Activated CD4-positive, CD25-positive, alpha-beta regulatory T cell treated with anti-CD3 and anti-CD28 coated beads, Interleukin-2, amount 50 U/mL, for 72 hours (primary cell): ENCODE results near the gene UTRN.

Experiments
- DNase-seq: peaks from one replicate; pipeline ENCODE4 v3.0.0; 2021

The UTRN gene

DNA sequence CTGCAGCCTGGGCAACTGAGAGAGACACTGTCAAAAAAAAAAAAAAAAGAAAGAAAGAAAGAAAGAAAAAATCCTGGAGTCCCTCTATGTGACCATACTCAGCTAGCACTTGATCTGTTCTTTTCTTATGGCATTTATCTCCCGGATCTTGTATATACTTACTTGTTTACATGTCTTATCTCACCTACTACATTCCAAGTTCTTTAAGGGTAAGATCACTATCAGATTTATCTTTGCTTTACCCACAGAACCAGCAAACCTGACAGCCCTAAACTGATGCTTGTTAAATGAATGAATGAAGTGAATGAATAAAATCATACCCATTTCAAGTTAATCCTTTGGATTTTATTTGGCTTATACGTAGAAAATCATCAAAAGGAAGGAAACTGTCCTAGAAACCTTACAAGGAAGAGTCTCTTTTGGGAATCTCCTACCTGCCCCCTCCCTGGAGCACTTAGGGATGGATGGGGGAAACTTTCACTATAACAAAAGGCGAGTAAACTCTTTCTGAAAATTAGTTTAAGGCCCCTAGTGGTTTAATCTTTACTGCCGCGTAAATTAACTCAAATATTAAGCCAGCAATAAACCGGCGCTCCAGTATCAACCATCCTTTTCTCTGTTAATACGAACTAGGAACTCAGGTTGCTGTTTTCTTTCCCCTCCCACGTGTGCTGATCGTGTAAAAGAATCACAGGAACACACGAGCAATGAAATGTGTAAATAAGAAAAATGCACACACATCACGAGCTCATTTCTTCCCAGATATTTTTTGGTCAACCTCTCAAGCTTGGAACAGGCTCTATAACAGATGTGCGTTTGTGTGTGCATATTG, 1.3 kb upstream of the UTRN start:
- DNase-seq, result no peak

DNA sequence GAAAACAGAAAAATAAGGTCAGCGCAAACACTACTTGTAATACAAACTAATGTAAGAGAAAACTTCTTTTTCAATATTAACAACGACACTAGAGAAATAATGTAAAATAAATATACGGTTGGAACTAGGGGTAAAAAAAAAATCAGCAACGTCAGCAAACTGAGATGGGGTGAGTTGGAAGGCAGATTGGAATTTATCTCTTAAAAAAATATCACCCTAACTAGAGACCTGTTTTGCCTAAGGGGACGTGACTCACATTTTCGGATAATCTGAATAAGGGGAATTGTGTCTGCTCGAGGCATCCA, 705 bp upstream of the UTRN start:
- DNase-seq, result no peak

DNA sequence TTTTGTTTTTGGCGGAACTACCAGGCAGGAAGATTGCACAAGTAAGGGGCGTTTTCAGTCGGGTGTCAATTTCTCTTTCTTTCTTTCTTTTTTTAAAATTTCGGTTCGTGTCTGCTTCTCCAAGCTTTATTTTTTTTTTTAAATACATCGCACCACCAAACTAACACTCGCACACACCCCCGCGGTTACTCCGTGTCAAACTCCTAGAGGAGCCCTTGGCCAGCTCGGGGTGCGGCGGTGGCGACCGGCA, 338 bp downstream of the UTRN start:
- DNase-seq, result no peak

DNA sequence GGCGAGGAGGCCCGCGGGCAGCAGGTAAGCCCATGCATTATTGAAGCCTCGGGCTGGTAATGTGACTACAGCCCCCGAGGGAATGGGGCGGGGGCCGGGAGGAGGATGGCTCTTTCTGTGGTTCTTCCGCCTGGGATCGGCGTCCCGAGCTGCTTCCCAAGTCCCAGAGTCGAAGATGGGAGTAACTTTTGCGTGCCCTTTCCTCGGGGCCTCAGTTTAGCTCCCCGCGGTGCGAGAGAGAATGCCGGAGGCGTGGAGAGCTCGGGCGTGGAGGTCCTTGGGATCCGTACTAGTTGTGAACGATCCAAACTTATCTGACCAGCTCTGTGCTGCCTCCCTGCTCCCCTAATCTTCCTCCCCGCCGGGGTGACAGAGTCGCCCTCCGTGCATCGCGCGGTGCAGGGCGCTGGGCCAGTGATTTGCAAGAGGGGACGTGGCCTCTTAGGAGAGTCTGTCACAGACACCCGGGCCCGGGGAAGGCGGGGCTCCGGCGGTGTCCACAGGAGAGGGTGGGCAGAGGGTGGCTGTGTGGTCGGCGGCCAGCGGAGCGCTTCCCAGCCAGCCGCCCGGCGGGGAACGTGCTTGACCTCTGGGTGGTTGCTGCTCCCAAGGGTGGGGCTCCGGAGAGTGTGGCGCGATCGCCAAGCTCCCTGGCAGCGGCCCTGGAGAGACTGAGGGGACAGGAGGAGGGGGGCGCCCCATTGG, 815 bp downstream of the UTRN start:
- peak; percentile 45 for DNase-seq

DNA sequence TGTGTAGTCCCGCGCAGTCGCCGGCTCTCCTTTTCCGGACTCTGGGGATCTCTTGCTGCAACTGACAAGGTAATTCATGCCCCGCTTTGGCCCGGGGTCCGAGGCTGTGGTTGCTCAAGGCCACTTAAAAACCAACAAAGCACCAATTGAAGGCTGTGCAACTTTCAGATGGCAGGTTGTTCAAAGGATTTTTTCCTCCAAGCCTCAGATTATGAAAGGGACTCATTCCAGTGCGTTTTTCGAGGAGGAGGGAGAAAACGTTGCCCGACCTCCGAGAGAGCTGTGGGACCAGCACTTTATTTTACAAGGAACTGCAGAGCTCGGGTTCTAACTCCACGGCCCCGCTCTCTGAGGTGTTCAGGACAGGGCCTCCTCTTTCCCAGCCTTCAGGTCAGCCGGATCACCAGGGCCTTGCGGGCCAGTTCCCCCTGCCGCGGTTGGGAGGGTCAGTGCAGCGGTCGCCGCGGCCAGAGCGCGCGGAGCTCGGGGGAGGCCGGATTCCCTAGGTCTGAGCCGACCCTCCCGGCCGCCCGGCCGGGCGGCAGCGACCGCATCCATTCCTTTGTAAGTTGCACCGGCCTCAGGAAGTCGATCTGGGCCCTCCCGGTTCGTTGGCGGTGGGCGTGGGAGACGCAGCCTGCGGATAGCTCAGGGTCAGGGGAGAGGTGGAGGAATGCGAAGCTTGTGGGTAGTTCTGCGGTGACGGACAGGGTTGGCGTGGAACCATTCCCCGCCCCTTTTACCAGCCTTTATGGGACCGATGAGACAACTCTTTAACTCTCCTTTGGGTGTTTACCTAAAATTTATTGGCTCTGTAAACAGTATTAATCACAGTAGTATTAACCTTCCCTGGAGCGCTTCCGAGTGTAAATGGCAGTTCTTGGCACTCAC, 1.6 kb downstream of the UTRN start:
- DNase-seq, result no peak

DNA sequence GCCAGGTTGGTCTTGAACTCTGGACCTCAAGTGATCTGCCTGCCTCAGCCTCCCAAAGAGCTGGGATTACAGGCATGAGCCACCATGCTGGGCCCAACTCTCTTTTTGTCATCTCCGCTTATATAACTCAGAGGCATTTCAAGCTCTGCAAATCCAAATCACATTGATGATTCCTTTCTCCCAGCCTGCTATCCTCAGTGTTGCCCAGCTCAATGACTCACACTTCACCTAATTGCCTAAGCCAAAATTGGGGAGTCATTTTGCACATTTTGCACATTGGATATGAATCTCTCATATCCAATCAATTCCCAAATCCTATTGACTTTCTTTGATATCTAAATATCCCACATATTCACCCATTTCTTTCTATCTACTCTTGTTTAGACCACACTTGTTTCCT, 3.9 kb downstream of the UTRN start:
- DNase-seq, result no peak

DNA sequence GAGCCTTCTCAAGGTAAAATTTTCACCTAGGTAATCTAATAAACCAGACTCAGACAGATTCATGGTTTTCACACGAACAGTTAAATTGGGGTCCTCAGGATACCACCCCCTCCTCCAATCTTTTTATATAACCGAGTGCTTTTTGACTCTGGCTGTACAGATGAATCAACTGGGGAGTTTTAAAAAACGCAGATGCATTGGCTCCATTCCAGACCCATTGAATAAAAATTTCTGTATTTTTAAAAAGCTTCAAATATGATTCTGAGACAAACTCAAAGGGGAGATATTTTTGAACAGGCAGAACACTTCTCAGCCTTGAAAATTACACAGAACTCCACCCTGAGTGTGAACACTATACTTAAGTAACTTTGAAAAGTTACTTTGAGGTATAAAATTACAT, 7.2 kb downstream of the UTRN start:
- DNase-seq, result no peak

DNA sequence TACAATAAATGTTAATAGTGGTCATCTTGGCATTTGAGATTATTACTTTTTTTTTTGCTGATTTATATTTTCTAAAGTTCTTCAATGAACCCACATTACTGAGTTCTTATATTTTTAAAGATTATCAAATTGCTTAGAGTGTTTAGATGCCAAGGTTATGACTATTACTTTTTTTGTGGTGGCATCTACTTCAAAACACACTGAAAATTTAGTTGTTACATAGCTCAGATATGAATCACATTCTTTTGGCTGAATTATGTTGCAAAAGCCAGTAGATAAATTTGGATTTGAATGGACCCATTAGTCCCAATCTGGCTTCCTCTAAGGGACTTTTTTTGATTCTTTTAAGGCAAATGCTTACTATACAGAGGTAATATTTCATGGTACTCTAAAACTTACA, 8.9 kb downstream of the UTRN start:
- no peak for DNase-seq

DNA sequence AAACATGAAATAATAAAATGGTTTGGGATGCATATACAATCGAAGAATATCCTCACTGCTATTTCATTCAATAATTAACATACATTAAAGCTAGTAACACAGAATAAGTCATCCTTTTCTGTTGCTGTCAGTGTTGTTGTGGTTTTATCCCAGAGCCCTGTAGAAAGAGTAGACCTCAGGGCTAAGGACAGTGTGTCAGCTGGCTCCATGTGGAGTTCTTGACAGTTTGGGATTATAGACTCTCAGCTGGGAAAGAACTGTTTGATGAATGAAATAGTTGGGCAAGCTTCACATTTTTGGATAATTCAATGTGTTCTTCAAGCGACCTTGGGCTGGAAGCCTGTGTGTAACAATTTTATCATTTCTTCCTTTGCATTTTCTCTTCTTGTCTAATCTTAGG, 10.1 kb downstream of the UTRN start:
- no peak for DNase-seq

DNA sequence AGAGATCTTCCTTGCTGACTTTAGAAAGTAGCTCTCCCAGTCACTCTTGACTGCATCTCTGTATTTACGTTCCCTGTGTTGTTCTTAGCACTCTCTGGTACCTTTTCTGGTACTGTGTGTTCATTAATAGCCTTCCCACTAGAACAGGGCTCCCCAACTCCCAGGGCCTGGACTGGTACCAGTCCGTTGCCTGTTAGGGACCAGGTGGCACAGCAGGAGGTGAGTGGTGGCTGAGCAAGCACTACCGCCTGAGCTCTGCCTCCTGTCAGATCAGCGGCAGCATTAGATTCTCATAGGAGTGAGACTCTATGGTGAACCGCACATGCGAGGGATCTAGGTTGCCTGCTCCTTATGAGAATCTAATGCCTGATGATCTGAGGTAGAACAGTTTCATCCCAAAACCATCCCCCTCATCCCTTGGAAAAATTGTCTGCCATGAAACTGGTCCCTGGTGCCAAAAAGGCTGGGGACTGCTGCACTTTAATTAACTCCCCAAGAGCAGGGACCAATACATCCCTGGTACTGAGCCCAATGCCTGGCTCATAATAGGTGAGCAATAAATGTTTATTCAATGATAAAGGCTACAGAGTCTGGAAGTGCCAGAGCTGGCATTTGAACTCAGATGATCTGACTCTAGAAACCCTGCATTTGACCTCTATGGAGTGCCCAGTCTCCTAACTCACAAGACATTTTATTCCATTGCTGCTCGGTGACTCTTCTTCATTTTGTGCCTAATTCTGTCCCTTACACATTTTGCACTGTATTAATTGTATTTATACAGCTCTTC, 11.0 kb downstream of the UTRN start:
- no peak for DNase-seq

DNA sequence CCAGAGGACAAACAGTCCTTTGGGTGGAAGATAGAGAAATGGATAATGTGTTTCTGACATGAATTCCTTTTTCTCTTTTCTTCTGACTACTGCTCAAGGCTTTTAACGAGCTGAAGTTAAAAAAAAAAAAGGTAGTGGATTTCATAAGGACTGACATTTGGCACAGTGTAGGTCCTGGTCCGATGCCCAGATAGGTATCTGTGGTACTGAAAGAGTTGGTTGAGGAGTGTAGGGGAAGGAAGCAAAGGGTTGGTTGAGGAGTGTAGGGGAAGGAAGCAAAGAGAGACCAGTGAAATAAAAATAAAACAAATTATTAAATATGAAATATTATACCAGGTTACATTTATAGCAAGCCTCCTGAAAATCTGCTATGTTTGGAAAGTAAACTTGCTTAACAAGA, 11.8 kb downstream of the UTRN start:
- no peak for DNase-seq

DNA sequence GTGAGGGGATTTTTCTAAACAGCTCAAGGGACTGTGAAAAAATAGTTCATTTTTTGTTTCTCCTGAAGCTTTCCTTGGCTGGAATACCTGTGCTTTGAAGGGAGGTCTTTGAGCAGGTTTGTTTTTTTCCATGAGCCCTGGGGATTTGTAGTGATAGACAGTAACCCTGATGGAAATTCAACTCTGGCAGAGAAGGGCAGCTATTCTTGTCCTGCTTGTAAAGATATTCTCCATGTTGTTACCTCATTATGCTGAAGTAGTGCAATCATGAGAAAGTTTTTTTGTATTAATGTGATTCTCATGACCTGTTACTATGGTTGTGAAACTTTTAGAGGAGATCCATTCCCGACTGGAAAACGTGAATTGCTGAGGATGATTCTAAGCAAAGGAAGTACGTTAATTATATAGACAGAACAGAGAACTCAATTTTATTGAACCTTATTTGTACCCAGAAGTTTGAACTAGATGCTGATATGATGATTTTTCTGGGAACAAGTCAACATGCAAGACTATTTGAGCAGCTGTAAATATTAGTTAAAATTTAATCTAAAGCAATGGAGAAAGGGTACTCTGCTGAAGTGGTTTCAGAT, 12.5 kb downstream of the UTRN start:
- no peak for DNase-seq

DNA sequence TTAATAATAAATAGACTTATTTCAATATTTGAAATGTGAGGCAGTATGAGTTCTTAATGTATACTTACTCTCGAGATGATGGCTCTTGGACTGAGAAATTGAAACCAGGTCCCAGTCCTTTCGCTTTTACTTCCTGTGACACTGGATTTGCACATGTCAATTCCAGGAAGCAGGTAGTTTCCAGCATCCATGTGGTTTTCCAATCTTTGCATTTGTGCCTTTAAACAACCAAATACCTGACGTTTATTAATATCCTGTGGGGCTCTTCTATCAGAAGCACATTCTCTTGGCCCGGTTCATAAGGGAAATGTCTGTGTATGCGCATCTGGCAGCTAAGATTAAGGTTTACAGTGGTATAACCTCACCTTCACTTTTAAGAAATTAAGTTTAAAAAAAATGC, 13.1 kb downstream of the UTRN start:
- no peak for DNase-seq

DNA sequence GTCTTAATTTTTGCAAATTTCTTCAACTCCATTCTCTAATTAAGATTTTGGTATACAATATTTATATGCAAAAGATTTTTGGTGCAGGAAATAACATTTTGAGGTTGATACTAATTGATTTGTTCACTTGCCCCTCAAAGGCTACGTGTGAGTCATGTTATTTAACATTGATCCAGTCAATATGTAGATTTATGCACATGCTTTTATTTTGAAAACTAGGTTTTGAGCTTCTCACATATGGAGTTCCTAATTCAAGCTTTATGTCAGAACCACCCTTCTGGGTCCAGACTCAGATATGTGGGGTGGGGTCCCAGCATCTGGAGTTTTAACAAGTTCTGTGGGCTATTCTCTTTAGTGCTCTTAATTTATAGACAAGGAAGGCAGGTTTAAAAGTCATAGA, 13.8 kb downstream of the UTRN start:
- no peak for DNase-seq

DNA sequence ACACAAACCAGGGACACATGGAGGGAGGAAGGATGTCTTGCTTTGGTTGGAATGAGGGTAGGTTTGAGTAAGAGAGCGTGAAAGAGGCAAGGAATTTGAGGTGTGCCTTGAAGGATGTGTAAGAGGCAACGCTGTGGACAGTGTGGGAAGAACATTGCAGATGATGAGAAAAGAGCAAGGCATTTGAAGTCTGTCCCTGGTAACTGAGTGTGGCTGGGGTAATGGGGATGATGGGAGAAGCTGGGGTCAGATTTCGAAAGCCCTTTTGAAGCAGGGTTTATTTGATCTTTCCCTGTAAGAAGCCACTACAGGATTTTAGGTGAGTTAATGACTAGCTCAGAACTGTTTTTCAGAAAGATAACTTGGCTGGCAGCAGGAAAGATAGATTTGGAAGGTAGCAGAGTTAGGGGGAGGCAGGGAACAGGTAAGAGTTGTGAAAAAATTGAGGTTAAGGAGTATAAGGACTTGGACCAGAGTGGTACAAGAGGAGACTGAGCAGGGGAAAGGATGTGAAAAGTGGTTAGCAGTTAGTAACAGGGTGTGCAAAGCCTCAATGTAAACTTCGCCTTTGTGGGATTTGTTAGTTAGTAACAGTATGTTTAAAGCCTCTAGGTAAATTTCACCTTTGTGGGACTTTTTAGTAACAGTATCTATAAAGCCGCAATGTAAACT, 17.7 kb downstream of the UTRN start:
- DNase-seq, result no peak

DNA sequence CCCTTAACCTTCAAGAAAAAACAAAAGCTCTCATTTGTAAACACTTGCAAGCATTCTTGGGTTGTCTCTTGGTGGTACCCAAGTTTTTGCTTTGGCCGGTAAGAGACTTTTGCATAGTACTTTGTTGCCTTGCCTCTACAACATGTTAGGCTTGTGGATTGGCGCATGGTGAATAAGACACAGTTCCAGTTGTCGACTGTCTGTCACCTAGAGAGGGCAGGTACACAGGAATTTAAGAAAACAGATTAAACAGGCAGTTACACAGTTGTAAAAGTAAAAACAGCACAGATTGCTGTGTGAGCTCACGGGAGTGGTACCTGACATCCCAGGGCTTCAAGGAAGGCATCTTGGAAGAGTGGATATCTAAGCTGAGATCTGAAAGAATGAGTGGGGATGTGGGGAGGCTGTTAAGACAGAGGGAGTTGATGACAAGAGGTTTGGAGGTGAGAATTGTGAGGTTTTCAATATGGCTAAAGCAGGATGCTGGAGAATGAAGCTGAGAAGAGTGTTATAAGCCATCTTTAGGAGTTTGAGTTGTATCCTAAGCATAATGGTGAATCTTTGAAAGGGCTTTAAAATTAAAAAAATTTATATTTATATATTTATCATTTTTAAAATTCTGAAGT, 19.2 kb downstream of the UTRN start:
- DNase-seq, result no peak

DNA sequence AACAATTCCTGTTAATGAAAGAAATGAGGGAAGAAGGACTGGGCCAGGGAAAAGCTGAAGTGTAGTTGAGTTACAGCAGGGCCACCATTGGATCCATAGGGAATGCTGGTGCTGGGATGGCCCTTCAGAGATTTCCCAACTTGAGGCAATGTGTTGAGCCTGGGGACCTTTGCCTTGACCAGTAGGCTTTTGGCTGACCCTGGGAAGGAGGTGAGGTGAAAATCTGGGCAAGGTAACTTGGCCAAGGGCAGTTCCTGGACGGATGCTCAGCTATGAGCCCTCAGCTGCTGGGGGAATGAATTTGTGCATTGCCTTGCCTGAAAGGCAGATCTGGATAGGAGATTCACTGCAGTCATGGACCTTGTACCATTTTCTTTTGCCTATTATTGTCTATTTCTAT, 20.4 kb downstream of the UTRN start:
- no peak for DNase-seq

DNA sequence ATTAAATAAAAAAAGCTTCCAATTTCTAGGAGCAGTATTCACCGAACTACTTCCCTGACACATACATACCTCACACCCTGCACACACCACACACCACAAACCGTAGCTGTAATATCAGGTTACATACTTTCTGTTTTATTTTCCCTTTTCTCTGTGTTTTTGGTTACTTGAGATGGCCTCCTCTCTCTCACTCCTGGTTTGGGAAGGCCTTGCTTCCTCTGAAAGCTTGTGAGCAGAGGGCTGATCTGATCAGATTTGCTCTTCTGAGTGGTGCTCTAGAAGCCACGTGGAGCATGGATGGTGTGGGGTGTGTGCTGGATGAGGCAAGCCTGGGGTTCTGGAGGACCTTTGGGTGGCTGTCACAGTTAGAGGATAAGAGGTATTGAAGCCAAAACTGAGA, 20.9 kb downstream of the UTRN start:
- DNase-seq, result no peak

DNA sequence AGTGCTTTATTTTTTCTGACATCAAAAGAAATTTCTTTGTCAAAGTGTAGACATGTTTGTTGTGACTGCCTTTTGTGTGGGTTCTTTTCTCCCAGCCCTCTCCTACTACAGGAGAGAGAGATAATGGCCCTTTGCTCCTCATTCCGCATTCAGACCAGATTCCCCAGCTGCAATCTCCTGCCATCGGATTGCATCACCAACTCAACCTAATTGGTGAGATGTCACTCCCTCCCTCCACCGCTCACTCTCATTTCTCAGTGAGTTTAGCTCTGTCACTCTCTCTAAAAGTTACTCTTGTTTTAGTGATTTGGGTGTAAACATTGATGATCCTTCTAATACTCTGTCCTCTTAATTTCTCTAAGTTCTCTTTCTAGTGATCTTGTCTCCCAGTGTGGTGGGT, 22.7 kb downstream of the UTRN start:
- DNase-seq, result no peak

DNA sequence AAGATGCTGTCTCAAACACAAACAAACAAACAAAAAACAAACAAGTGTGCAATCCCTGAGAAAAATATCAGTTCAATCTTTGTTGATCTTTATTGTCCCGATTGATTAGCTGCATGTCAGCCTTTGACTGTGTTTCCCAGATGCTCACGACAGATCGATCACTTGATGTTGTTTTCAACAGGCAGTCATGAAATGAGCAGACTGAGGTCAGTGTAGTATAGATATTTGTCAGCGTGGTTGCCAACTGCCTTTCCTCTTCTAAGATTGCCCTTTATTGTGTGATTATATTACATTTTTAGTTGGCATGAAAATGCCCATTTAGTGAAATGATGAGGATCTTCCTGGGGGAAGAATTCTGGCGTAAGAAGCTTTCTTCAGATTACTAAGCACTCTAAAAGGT, 25.6 kb downstream of the UTRN start:
- DNase-seq, result no peak

DNA sequence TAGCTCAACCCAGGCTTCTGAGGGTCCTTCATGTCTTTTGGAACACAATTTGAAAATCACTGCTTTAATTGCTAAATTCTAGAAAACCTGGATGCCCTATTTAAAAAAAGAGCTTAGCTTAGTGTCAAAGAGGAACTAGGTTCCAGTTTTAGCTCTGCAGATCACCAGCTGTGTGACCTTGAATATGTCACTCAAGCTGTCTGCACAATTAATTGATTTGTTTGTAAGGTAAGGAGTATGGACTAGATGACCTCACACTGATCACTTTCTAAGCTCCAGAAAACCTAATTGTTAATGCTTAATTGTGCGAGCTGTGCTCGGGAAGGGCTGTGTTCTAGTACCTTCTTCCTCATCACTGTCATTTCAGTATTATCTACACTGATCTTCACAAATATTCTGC, 26.2 kb downstream of the UTRN start:
- DNase-seq, result no peak

DNA sequence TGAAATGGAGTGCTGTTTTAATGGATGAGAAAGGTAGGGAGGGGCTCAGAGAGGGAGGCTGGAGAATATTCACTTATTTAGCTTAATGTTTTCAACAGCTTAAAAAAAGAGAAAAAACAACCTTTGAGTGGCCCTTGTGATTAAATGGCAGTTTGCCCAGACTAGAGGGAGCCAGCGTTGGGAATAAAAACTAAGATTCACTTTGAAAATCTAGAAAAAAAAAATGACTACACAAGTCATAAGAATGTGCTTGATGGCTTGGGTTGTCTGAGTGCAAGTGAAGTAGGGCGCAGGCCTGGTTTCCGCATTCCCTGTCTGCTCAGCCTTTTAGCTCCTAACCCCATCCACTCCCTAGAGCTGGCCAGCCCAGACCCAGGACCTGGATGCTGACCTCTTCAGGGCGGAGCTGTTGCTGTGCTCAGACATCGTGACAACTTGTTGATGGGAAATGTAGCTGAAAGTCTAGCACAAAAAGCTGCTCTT, 28.9 kb downstream of the UTRN start:
- DNase-seq, result no peak
